Renal cortex interstitium (tissue), 11 donors: ENCODE measurements around the gene MRPL32. TPM values are rescaled to one million over a fixed set of nuclear protein-coding genes. Genes with fewer than 3 reads are reported as not detected.
A peak's percentile ranks its signal among the peaks of the same experiment; 100 is the strongest.

Experiments used
- DNase-seq, 11 donors: peaks; one replicate each; pipeline ENCODE4 v3.0.0-alpha.2; 2013; ENCODE audit warnings: low read depth in 9 of 11, low spot score in 4 of 11; ENCODE audit errors: extremely low read depth in 1 of 11
- polyA plus RNA-seq, 3 donors: library from polyadenylated mRNA; unstranded; fragments of 120-200 nt; gene quantifications; one replicate each; pipeline ENCODE4 v1.2.1, GENCODE V29; 2013; ENCODE audit not compliant: insufficient read length in 3 of 3

MRPL32 gene
- polyA plus RNA-seq, 3 donors, result 91.2 to 118 (median 97.0) TPM

DNA sequence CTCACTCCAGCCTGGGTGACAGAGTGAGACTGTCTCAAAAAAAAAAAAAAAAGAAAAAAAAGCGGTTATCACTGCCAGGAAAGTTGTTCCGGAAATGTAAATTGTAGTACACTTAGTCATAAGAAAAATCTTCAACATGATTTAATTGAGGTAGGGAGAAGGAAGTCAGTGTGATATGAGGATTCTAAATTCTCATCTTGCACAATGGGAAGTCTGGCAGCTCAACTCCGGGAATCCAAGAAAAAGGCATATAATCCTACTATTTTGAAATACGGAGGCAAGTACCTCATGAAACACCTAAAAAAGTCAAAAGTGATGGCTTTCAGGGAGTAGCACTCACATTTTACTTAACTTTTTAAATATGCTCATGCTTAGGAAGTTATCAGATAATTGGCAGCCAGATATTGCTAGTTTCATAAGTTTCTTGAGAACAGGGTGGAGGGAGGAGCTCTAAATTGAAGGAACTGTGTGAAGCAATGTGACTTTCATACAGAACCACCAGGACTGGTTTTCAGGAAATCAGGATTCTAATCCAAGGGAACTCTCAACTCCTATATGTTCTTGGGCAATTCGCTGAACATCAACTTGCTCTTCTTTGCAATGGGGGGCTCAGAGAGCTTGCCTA, 17.6 kb upstream of the MRPL32 start:
- DNase-seq, result no peak

DNA sequence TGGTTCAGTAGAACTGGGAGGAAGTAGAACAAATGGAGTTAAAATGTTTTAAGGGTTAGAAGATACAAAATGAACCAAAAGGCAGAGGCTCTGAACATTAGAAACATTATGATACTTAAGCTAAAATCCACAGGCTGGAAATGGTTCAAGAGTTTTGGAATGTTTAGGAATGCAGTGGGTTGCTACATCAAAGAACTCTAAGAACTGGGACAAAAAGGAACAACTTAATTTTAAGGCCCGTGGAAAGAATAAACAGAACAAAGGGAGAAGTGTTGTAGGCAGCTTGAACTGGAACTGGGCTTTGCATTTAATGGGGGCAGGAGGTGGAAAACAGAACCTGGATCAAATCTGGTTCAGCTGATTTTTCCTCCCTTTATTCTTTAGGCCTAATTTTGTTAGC, 16.8 kb upstream of the MRPL32 start:
- DNase-seq, result no peak

DNA sequence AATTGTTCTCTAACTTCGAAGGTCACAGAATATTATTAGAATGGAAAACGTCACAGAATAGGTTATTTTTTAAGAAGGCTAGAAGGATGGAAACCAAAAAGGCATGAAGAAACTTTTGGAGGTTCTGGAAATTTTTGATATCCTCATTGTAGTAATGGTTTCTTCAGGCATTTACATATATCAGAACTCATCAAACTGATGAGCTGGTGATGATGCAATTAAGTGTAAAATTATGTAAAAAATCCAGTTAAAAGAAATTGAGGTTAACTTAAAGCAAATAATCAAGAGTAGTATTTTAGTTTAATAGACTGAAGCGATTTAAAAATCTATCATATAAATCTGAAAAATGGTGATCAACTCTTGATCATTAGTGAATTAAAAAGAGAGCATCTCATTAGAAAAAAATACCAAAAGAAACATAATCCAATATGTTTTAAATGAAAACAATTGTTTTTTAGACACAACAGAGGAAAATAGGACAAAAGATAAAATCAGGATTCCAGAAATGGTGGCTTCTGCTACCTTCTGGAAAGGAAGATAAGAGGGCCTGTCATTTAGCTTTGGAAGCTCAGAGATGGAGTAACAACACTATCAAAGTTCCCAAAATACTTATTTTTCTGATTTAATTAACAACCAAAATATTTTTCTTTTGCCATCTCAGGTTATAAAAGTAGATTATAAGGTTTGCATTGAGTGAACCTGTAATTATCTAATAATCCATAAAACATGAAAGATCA, 10.0 kb upstream of the MRPL32 start:
- no peak for DNase-seq

DNA sequence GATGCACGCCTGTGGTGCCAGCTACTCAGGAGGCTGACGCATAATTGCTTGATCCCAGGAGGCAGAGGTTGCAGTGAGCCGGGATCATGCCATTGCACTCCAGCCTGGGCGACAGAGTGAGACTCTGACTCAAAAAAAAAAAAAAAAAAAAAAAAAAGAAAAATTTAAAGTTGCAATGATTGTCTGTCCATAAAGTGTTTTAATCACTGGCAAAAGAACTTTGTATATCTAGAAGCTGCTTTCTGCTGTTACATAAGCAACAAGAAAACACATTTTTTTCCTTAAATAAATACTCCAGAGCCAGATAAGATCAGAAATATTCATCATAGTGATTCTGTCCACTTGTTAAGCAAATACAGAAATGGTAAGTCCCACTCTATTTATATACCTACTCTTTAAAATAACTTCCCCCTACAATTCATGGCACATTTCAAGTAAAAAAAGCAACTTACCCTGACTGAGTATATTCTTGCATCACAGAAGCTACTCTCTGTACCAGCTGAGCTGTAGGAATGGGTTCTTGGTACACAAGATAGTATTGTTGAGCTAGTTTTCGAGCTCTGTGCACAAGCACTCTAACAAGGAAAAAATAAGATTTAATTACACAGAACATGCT, 7.8 kb upstream of the MRPL32 start:
- no peak for DNase-seq

DNA sequence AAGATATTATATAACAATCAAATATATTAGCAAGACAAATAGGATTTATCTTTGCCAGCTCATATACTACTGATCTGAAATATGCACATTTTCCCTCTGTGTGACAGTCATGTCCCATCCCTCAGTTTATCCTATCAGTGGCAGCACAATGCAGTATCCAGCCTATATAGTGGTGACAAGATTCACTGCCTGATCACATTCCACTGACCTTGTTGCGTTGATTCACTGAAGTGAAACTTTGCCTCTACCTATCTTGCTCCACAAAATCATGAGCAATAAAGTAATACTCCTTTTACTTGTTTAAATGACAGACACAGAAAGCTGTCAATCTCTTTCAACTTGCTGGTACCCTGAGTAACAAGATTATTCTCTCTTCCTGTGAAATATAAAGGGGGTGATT, 6.5 kb upstream of the MRPL32 start:
- no peak for DNase-seq

DNA sequence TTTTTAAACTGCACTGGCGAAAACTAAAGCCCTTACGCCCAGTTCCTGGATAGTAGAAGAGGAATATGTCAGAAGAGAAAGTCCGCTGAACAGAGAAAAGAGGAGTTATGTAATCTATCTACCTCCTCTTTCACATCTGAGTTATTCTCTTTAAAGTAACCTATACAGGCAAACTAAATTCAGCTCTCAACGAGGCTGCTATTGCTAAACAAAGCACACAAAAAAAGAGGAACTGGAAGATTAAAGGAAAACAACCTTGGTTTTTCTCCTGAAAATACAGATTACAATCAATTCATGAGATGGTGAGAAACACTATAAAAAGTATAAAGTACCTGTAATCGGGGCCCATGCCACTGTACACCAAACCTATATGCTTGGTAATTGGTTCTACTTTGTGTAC, 6.0 kb upstream of the MRPL32 start:
- no peak for DNase-seq

DNA sequence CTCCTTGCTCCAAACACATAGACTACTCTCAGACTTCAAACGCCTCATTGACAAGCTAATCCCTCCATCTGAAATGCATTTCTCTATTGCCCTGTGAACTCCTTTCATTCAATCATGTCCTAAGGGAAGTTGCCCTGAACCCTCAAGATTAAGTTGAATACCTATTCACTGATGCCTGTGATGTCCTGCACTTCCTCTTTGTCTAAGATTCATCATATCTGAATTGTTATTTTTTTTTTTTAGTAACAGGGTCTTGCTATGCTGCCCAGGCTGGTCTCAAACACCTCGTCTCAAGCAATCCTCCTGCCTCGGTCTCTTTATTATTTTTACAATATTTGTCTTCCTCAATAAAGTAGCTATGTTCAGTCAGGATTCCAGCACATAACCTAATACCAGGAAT, 3.4 kb upstream of the MRPL32 start:
- DNase-seq, result no peak

DNA sequence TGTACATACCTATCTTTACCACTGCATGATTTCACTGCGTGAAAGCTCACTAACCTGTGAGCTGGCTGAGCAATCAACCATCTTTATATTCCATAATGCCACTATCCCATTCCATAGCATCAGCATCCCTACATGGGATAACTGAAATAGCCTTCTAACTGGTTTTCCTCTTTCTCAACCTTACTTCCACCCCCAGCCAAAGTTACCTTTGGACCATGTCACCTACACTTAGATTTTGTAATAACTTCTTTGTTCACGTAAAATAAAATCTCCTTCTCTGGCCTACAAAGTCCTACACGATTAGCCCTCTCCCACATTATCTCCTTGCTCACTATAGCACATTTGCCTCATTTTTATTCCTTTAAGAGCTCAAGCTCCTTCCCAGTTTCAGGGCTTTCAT, 2.7 kb upstream of the MRPL32 start:
- no peak for DNase-seq

DNA sequence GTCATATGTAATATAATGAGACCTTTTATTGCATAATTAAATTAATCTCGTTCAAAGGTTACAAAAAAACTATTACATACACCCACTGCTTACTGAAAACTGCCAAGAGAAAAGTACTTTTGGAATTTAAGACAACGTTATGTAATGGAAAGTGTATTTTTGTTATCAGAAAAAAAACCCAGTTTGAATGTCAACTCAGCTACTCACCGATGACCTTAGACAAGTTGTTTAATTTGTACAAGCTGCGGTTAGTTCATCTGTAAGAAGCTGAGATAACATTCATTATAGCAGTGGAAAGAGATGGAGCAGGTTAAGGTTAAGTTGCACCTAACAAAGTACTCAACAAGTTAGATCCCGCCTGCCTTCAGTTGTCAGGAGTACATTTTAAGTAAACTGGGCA, 1.3 kb upstream of the MRPL32 start:
- no peak for DNase-seq

DNA sequence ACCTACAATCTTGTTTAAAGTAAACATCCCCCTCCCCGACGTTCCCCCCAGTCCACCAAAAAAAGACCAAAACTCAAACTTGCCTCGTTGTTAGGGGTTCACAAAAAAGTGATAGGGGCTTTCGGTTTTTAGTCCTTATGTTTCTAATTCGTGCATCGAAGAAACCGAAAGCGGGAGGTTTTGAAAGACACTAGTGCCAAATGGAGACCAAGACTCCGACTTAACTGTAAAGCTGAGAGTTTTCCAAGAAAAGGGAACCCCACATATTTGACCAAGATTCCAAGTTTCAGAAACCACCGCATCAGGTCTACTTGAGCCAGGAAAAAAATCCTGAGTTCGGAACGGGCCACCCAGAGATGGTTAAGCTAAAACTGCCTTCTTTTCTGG, 736 bp upstream of the MRPL32 start:
- no peak for DNase-seq

DNA sequence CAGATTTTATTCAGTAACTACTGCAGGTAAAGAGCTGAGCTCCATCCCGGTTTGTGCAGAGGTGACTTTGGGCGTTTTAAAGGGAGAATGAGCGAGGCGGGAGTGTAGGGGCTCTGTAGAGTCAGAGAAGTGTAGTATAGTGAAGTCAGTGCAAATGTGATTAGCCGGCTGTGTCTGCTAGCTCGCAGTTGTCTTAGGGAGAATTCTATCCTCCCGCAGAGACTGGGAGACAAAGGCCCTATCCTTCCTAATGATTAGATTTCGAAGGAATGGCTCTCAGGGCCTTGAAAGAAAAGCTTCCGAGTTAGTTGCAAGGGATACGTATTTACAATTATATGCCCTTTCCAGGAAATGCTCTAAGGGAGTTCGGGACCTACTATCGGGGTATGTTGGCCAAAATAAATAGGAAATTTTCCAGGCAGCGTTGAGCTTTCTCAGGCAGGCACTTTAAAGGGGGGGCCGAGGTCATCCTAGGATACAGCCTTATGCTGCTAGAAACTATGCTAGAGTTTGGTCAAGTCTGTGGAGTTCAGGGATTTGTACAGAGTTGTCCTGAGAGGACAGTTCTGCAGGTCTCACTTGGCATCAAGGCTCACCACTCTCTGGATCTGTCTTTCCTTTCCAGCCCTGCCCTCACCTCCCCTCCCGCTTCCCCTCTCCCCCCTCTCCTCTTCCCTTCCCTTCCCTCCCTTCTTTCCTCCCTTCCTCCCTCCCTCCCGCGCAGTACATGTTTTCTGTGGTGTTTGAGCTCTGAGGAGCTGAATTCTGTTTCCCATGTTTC, 825 bp downstream of the MRPL32 start:
- peak in 4 of 11 donors; percentile 34 to 55 (median 49) for DNase-seq

DNA sequence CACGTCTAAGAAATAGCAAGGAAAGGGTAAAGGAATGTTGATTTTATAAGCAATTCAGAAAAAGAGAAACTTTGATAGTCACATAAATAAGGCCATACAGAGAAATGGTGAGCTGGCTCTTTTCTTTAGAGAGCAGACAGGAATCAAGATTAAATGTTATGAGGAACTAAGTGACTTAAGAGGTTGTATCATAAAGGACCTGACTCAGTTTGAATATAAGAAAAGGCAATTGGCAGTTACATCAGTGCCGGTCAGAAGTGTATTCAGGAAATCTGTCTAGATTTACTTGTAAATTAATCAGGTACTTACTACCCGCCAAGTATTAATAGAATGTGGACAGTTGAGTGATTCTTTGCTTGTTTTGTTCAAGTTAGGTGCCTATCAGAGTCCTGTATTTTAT, 2.1 kb downstream of the MRPL32 start:
- no peak for DNase-seq

DNA sequence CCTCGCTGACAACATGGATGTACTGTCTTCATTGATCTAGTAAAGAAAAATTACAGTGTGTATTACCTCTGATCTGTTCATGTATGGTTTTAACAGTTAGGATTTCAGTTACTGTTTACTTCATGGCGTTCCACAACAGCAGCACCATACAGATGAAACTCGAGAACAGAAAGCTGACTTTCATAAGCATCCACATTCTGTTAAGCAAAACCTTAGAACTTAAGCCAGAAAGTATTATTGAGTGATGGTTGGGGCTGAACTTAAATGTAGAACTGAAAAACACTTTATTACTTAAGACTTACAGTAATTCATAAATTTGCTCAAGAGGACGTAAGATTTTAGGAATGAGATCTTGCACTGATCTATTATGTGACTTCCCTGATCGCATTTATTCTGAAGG, 3.7 kb downstream of the MRPL32 start:
- no peak for DNase-seq

DNA sequence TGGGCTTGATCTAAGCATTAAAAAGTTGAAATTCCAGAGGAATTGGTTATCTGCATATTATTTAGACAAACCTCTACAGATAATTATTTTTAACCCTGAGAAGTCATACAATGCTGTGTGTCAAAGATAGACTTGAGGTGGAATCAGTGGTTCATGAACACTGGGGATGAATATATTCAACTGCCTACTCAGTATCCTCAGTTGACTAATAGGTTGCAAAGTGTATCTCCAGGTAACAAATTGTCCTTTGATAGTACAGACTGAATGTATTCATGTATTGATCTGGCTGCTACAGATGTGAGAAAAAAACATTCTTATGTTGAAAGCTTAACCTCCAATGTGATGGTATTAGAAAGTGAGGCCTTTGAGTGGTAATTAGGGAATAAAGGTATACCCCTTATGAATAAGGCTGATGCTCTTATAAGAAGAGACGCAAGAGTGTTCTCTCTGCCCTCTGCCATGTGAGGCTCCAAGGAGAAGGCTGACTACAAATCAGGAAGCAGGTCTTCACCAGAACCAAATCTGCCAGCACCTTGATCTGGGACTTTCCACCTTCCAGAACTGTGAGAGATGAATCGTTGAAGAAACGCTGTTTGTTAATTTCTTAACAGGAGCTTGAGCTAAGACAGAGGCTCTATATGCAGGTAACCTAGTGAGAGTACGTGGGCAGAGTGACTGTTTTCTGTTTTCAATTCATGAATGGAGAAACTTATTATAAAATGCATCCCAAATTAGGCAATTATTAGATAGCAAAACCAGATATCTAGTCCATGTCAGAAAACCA, 7.5 kb downstream of the MRPL32 start:
- no peak for DNase-seq

DNA sequence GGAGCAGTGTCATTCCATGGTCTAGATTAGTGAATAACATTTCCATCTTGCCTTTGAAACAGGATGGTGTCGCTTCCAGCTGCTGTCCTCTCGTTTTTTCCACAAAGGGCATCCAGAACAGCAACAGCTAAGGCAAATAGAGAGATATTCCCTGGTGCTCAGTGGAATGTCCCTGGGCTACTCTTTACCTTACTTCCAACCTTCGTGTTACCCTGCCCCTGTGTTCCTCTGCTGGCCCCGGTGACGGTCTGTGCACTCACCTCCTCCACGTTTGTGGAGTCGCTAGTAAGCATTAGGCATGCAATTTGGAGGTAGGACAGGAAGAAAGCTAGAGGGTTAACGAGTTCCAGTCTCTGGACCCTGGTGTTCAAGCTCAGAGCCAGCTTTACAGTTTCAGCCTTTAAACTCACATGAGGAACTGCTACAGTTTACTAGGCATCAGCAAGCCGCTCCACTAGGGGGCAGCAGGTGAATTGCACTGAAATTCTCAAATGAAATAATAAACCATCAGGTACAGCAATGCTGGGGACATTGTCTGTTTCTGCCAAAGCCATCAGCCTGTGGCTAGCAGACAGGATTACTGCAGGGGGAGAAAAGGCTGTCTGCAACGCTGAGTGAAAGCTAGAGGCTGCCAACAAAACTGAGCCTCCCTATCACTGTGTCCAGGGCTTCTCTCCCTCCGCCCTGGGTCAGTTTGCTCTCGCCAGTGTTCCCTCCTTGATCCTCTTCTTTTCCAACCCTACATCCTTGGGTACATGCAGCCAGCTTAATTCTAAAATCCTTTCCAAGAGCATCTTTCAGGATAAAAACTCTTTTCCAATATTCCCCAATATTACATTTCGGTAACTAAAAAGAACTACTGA, 9.0 kb downstream of the MRPL32 start:
- DNase-seq, result peak in 10 of 11 donors; percentile 48 to 87 (median 67)

DNA sequence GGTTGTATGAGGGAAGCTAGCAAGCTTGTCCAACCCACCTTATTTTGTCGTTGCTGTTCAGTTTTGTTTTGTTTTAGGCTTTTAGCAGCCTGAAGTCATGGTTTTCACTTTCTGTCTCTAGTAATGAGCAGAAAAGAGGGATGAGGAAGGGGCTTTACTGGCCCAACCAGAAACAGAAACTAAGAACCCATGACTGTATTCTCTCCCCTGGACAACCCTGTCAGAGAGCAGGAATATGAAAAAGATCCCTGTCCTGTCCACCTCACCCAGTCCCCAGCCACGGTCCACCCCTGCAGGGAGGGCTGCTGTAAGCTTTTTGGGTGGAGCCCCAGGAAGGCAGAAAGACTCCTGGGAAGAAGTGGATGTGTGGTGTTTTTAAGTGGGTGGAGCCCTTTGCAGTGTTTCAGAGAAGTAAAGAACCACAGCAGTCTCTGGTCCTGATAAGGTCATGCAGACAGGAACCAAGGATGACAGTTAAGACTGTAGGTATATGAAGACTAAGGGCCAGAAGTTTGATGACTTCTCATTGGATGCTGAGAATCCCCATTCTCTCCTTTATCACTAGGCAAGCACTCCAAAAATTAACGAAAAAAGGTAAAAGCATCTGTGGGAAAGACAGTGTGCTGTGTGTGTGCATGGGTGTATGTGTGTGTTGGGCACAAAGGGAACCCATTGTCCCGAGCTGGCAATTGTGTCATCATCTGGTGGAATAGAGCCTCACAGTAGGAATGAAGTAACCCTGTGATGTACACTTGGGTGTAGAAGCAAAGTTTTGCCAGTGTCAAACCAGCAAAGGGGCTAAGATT, 13.8 kb downstream of the MRPL32 start:
- DNase-seq, result no peak

DNA sequence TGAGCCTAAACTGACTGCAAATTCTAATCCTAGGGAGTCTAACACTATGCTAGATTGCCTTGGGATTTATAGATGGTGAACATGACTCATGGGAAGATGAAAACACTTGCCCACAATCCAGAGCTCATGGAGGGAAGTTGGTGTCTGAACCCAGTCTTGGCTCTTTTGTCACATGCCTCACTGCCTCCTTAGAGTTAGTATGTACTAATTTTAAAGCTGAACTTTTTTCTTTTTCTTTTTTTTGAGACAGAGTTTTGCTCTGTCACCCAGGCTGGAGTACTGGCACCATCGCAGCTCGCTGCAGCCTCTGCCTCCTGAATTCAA, 14.4 kb downstream of the MRPL32 start:
- DNase-seq, result no peak

DNA sequence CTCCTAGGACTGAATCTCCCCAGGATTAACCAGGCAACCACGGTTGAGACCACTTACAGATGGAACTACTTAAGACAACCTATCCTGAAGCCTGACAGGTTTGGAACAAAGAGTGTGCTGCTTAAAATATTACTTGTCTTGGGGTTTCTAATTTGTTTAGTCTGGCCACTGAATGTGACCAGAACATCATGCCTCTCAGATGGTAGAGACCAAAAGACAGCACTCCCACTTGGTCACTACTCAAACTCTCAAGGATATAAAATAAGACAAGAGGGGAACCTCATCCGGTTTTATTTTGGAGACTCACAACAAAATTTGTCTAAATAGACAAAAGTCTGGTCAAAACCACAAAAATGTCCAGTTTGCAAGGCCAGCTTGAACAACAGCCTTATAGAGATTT, 15.3 kb downstream of the MRPL32 start:
- DNase-seq, result no peak
